ENCODE data around the gene SCNM1. TPM values are rescaled to one million over a fixed set of nuclear protein-coding genes. Genes with fewer than 3 reads are reported as not detected.

The SCNM1 gene
- total and polyA plus RNA-seq, 9 of the 15 experiments (the other 6 are each of a cell fraction or from before 2014, with no cell fraction given) = 17.2 to 204 (median 63.0) TPM

GRCh38 chr1:151211972-151212705, 46.2 kb downstream of the SCNM1 start:
- peak; percentile 45 for ATAC-seq
- WGBS (ENCODE audit: insufficient coverage, low coverage, missing lambda C conversion rate) = 38% methylated on average over 15 of the region's 15 CpGs
- peaks cover 29% of the 10 kb centered on the region; the same call in 1 of the 3 replicates for H3K36me3 ChIP-seq (ENCODE audit: control insufficient read depth, insufficient read depth, low read length)
- no peak overlapping the region for H3K9ac ChIP-seq (ENCODE audit: insufficient read depth in 1 of 2, low read depth in 2 of 2, low read length in 2 of 2)
- H2AFZ ChIP-seq (ENCODE audit: low read depth, low read length) = no peak overlapping the region
- H3K27me3 ChIP-seq (ENCODE audit: control insufficient read depth in 2 of 2, insufficient read depth in 2 of 2, low read length in 2 of 2) = no peaks in the 10 kb centered on the region
- no peaks in the 10 kb centered on the region for H3K9me3 ChIP-seq (replicated peaks; ENCODE audit: control insufficient read depth, insufficient read depth, low read depth, low read length)
- in situ Hi-C loops (cut with MboI) (no loop called here), intact Hi-C loops (cut with micrococcal nuclease) (no loop called here)
- H3K27ac ChIP-seq (ENCODE audit: extremely low read depth, low read depth, low read length) = no peak overlapping the region
- no peak overlapping the region for H3K4me2 ChIP-seq (ENCODE audit: insufficient read depth, low read length)
- H3K79me2 ChIP-seq (ENCODE audit: control insufficient read depth, insufficient read depth, low read length) = peaks cover 18% of the 10 kb centered on the region
- no peak for DNase-seq (ENCODE audit: extremely low read depth in 1 of 4, low spot score in 3 of 4)
- peaks cover 0 to 2% of the 10 kb centered on the region in 2 experiments; a peak in 2 of 5 replicates for H3K4me1 ChIP-seq (replicated peaks in 1 of 2; ENCODE audit: control insufficient read depth in 2 of 2, insufficient read depth in 2 of 2, low read length in 2 of 2)
- BruUV-seq (replicated peaks) = no TSS peak
- no peak for FAIRE-seq
- no peaks in the 10 kb centered on the region for H3K9me1 ChIP-seq (ENCODE audit: control insufficient read depth, insufficient read depth, low read length)
- no peaks in the 10 kb centered on the region for H4K20me1 ChIP-seq (replicated peaks; ENCODE audit: control insufficient read depth, insufficient read depth, low read length)
- ChIA-PET CTCF (ENCODE audit: low intra/inter-chr PET ratio) (interaction anchor here (0.6 kb wide), 1 partner anchor 163 kb away, joined by 4 read pairs; no protein-coding TSS in a partner anchor), POLR2A (interaction anchor here (0.6 to 1.4 kb wide), 4 partner anchors 9 to 157 kb away, joined by 3 to 6 read pairs (median 3); no protein-coding TSS in a partner anchor)
- no peak overlapping the region for H3K4me3 ChIP-seq
- TF ChIP-seq ZBTB33 (CRISPR knock-in tag; IDR thresholded peaks at IDR 0.05) (0 out of 2 replicates have a peak, but pooled peaks have one; percentile 45), KDM1A (IDR thresholded peaks at IDR 0.05) (peak in 1 of 2 experiments; percentile 46; a peak in 3 of 4 replicates), FOS (IDR thresholded peaks at IDR 0.05; ENCODE audit: extremely low read depth, insufficient read length) (no peak), RCOR1 (IDR thresholded peaks at IDR 0.05; ENCODE audit: borderline replicate concordance in 1 of 2, low read depth in 2 of 2, low read length in 2 of 2) (peak in 1 of 2 experiments; percentile 81; a peak in 2 of 4 replicates), CTBP1 (IDR thresholded peaks at IDR 0.05; ENCODE audit: borderline replicate concordance) (peak; percentile 32; the same call in 1 of the 2 replicates), L3MBTL2 (IDR thresholded peaks at IDR 0.05) (no peak), ZNF384 (IDR thresholded peaks at IDR 0.05; ENCODE audit: low read depth, low read length) (peak; percentile 69), ZNF280B (CRISPR knock-in tag; IDR thresholded peaks at IDR 0.05) (no peak), CHD4 (IDR thresholded peaks at IDR 0.05; ENCODE audit: insufficient read depth, insufficient replicate concordance, low read depth, low read length, poor library complexity, severe bottlenecking) (no peak), OTX1 (CRISPR knock-in tag; IDR thresholded peaks at IDR 0.05) (no peak), NFIX (CRISPR knock-in tag; IDR thresholded peaks at IDR 0.05; ENCODE audit: low read depth) (no peak), RBM25 (IDR thresholded peaks at IDR 0.05; ENCODE audit: low read depth, low read length, severe bottlenecking) (no peak), CXXC5 (CRISPR knock-in tag; IDR thresholded peaks at IDR 0.05) (peak; percentile 59; the same call in 1 of the 2 replicates), POU5F1 (IDR thresholded peaks at IDR 0.05; ENCODE audit: borderline replicate concordance, low read depth, low read length, partially characterized antibody) (no peak), HES1 (IDR thresholded peaks at IDR 0.05; ENCODE audit: low read depth) (peak; percentile 58; the same call in 1 of the 2 replicates), MAZ (CRISPR knock-in tag; conservative IDR thresholded peaks at IDR 0.05 in 1 of 2, IDR thresholded peaks at IDR 0.05 in 1 of 2) (no peak), ESRRA (IDR thresholded peaks at IDR 0.05; ENCODE audit: borderline replicate concordance, low read depth) (peak; percentile 55; the same call in 1 of the 2 replicates)
